Osteoblast (primary cell): ENCODE data around the gene BEND3. TPM values are rescaled to one million over a fixed set of nuclear protein-coding genes. Genes with fewer than 3 reads are reported as not detected.
"Not testable (repeated sequence)": the region's sequence is repeated elsewhere in the genome, so short reads cannot be mapped to it uniquely, and the experiment has no call there.

Source experiments
- DNase-seq: peaks from one replicate; pipeline ENCODE4 v3.0.0; 2011; ENCODE audit warnings: low spot score, mixed read lengths; ENCODE audit not compliant: insufficient read length; ENCODE audit errors: missing footprints
- H2AFZ ChIP-seq: 2 replicates; pipeline ENCODE4 v1.6.0; 2011; ENCODE audit warnings: mild to moderate bottlenecking, low read length
- H3K27ac ChIP-seq: 2 replicates; pipeline ENCODE4 v1.5.1; 2011; ENCODE audit warnings: mild to moderate bottlenecking, low read depth, low read length, moderate library complexity
- H3K27me3 ChIP-seq: 2 replicates; pipeline ENCODE4 v1.6.0; 2012; ENCODE audit warnings: mild to moderate bottlenecking, control low read depth, inconsistent platforms, low read length, moderate library complexity; ENCODE audit not compliant: insufficient read depth
- H3K36me3 ChIP-seq: 2 replicates; pipeline ENCODE4 v1.5.1; 2011; ENCODE audit warnings: mild to moderate bottlenecking, low read length, control low read depth, moderate library complexity; ENCODE audit not compliant: insufficient read depth
- H3K4me1 ChIP-seq: 2 replicates; pipeline ENCODE4 v1.5.1; 2011; ENCODE audit warnings: mild to moderate bottlenecking, low read length, control low read depth, moderate library complexity; ENCODE audit not compliant: insufficient read depth
- H3K4me2 ChIP-seq: 2 replicates; pipeline ENCODE4 v1.6.0; 2011; ENCODE audit warnings: mild to moderate bottlenecking, low read length; ENCODE audit not compliant: insufficient read depth
- H3K4me3 ChIP-seq: fragments of 200-600 bp; sonication (generic); 3 replicates; pipeline ENCODE4 v1.5.1; 2012; ENCODE audit warnings: mild to moderate bottlenecking, low read length, inconsistent platforms; ENCODE audit not compliant: insufficient read depth
- H3K79me2 ChIP-seq: 2 replicates; pipeline ENCODE4 v1.6.0; 2012; ENCODE audit warnings: mild to moderate bottlenecking, low read length, control low read depth, inconsistent platforms; ENCODE audit not compliant: insufficient read depth
- H3K9me3 ChIP-seq: 2 replicates; pipeline ENCODE4 v1.5.1; 2011; ENCODE audit warnings: low read depth, low read length, control low read depth
- H4K20me1 ChIP-seq: 2 replicates; pipeline ENCODE4 v1.6.0; 2012; ENCODE audit warnings: mild to moderate bottlenecking, low read length, control low read depth; ENCODE audit not compliant: insufficient read depth
- CTCF ChIP-seq: IDR thresholded peaks from 2 replicates; pipeline ENCODE4 v1.5.1; 2011; ENCODE audit warnings: mild to moderate bottlenecking, low read depth, low read length, moderate library complexity; ENCODE audit errors: extremely low read depth
- total RNA-seq: library from RNA; depleted of rRNA; stranded (reverse); fragments of >200 nt; gene quantifications from 2 replicates; pipeline ENCODE4 v1.2.3, GENCODE V29; 2012

The BEND3 gene
- total RNA-seq, 1 donor, result 3.6 TPM

GRCh38 chr6:107121266-107121665, 6.0 kb upstream of the BEND3 start:
- H3K9me3 ChIP-seq, result no peaks in the 10 kb centered on the region
- H4K20me1 ChIP-seq, result no peaks in the 10 kb centered on the region
- H3K4me2 ChIP-seq, result no peak overlapping the region
- no peak overlapping the region for H3K4me3 ChIP-seq
- H3K79me2 ChIP-seq, result no peaks in the 10 kb centered on the region
- peaks cover 3% of the 10 kb centered on the region for H3K4me1 ChIP-seq
- no peaks in the 10 kb centered on the region for H3K36me3 ChIP-seq
- H2AFZ ChIP-seq, result no peak overlapping the region
- TF ChIP-seq CTCF, result no peak
- peaks cover 17% of the 10 kb centered on the region for H3K27me3 ChIP-seq
- H3K27ac ChIP-seq, result no peak overlapping the region
- DNase-seq, result no peak

- no peak for TF ChIP-seq CTCF
These were observed 5.1 kb upstream of the BEND3 start for GRCh38 chr6:107120404-107120803.

GRCh38 chr6:107118976-107119375, 3.7 kb upstream of the BEND3 start:
- DNase-seq, result no peak
- no peak overlapping the region for H3K4me3 ChIP-seq

More at GRCh38 chr6:107120404-107120803, 5.1 kb upstream of the BEND3 start:
- H3K27ac ChIP-seq, result no peak overlapping the region
- no peaks in the 10 kb centered on the region for H3K9me3 ChIP-seq
- H2AFZ ChIP-seq, result no peak overlapping the region
- peaks cover 7% of the 10 kb centered on the region for H3K4me1 ChIP-seq
- no peak overlapping the region for H3K4me2 ChIP-seq
- no peaks in the 10 kb centered on the region for H4K20me1 ChIP-seq
- no peak for DNase-seq
- H3K27me3 ChIP-seq, result peaks cover 22% of the 10 kb centered on the region
- no peaks in the 10 kb centered on the region for H3K79me2 ChIP-seq
- H3K4me3 ChIP-seq, result no peak overlapping the region
- H3K36me3 ChIP-seq, result no peaks in the 10 kb centered on the region

GRCh38 chr6:107118540-107118939, 3.2 kb upstream of the BEND3 start:
- Histone ChIP-seq H3K27me3 (peaks cover 22% of the 10 kb centered on the region), H3K4me1 (peaks cover 12% of the 10 kb centered on the region)
- DNase-seq, H2AFZ ChIP-seq, H3K4me3 ChIP-seq, H3K4me2 ChIP-seq, H3K79me2 ChIP-seq, H3K9me3 ChIP-seq, H3K36me3 ChIP-seq, H4K20me1 ChIP-seq, H3K27ac ChIP-seq: not testable (repeated sequence)

More at GRCh38 chr6:107118976-107119375, 3.7 kb upstream of the BEND3 start:
- no peaks in the 10 kb centered on the region for H3K36me3 ChIP-seq
- H3K79me2 ChIP-seq, result no peaks in the 10 kb centered on the region
- H3K4me1 ChIP-seq, result peaks cover 8% of the 10 kb centered on the region
- TF ChIP-seq CTCF, result no peak
- H3K4me2 ChIP-seq, result no peak overlapping the region
- no peak overlapping the region for H2AFZ ChIP-seq
- H4K20me1 ChIP-seq, result no peaks in the 10 kb centered on the region
- H3K9me3 ChIP-seq, result no peaks in the 10 kb centered on the region
- H3K27me3 ChIP-seq, result peaks cover 22% of the 10 kb centered on the region
- H3K27ac ChIP-seq, result no peak overlapping the region

- Histone ChIP-seq H3K4me1 (peaks cover 12% of the 10 kb centered on the region), H3K4me3 (no peak overlapping the region), H3K9me3 (no peaks in the 10 kb centered on the region), H3K4me2 (peak overlapping the region; percentile 95), H3K27ac (no peak overlapping the region), H4K20me1 (no peaks in the 10 kb centered on the region), H3K36me3 (no peaks in the 10 kb centered on the region), H2AFZ (no peak overlapping the region), H3K79me2 (no peaks in the 10 kb centered on the region), H3K27me3 (peaks cover 22% of the 10 kb centered on the region)
- DNase-seq, result no peak
- TF ChIP-seq CTCF, result no peak
These were observed 1.6 kb upstream of the BEND3 start for GRCh38 chr6:107116931-107117330.
